Choroid plexus epithelial cell (primary cell): ENCODE measurements around the gene MAB21L4.

Experiments
- DNase-seq: peaks from one replicate; pipeline ENCODE4 v3.0.0-alpha.2; 2010; ENCODE audit warnings: low read depth
- H3K4me3 ChIP-seq: 2 replicates; pipeline ENCODE4 v1.5.1; 2011; ENCODE audit warnings: low read depth, mild to moderate bottlenecking, control low read depth, low read length, moderate library complexity
- TF ChIP-seq, protein P1 (sequence below): conservative IDR thresholded peaks from 2 replicates; pipeline ENCODE4 v1.5.1; 2011; ENCODE audit warnings: low read depth, mild to moderate bottlenecking, control low read depth, inconsistent platforms, low read length, moderate library complexity

Gene MAB21L4

DNA sequence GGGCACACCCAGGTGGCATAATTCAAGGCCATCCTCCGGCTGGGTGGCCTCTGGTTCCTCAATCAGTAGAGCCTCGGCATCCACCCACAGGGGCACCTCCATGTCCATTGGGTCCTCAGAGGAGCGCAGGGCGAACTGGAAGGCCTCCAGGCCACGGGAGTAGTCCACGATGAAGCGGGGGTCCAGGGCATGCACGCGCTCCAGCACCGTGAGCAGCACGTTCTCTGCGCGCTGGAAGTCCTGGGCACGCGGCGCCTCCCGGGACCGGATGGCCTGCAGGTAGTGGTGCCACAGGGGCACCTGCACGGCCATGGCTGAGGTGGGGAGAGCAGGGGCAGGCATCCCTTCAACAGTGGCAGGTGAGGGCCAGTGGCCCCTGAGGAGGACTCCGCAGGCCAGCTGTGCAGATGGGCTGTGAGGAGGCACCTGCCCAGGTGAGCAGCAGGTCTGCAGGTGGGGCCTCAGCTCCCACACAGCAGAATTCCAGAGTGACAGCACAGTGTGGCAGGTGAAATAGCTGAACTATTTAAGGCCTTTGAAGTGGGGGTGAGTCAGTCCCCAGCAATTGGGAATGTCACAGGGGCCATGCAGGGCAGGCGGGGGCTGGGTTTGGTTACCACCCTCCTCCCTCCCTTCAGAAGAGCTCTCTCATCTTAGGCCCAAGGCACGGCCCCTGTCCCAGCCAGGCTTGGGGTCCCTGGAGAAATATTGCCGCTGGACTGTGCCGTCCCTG, at the start of gene MAB21L4:
Gene MAB21L4 (minus strand): TSS at position 501 of the 733 bp plus-strand sequence. CDS start 159 bp downstream, at position 342.
- DNase-seq: no peak
- no peak within 1 kb of the TSS for H3K4me3 ChIP-seq
- TF ChIP-seq, protein P1, sequence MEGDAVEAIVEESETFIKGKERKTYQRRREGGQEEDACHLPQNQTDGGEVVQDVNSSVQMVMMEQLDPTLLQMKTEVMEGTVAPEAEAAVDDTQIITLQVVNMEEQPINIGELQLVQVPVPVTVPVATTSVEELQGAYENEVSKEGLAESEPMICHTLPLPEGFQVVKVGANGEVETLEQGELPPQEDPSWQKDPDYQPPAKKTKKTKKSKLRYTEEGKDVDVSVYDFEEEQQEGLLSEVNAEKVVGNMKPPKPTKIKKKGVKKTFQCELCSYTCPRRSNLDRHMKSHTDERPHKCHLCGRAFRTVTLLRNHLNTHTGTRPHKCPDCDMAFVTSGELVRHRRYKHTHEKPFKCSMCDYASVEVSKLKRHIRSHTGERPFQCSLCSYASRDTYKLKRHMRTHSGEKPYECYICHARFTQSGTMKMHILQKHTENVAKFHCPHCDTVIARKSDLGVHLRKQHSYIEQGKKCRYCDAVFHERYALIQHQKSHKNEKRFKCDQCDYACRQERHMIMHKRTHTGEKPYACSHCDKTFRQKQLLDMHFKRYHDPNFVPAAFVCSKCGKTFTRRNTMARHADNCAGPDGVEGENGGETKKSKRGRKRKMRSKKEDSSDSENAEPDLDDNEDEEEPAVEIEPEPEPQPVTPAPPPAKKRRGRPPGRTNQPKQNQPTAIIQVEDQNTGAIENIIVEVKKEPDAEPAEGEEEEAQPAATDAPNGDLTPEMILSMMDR: no peak

GRCh38 chr2:240936106-240936505, 40.1 kb upstream of the MAB21L4 start:
- TF ChIP-seq, protein P1: no peak
- DNase-seq: no peak
- no peak overlapping the region for H3K4me3 ChIP-seq

DNA sequence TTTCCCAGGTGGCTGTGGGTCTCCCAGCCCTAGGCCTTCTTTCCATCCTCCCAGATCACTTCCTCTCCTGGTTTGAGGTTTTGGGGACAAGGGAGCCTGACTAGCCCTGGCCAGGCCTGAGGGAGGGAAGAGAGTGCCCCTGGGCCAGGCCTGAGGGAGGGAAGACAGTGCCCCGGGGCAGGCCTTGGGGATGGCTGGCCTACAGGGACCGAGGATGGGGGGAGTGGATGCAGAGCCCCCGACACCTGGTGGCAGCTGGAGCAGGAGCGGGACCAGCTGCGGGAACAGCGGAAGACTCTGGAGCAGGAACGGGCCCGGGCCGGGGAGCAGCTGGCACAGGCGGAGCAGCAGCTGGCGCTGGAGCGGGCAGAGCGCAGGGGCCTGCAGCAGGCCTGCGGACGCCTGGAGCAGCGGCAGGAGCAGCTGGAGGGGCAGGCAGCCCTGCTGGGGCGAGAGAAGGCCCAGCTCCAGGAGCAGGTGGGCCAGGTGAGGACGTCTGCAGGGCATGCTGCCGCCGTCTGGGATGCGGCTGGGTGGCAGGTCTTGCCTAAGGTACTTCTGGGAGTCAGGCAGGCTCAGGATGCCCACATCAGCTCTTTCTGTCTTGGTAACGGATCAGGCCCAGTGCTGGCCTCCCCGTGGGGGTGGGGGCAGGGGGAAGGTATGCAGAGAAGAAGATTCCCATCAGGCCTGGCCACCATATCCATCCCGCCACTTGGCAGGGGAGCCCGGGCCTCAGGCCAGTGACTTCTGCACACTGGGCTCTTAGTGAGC, 39.3 kb upstream of the MAB21L4 start:
- no peak overlapping the region for H3K4me3 ChIP-seq
- TF ChIP-seq, protein P1: no peak
- no peak for DNase-seq

DNA sequence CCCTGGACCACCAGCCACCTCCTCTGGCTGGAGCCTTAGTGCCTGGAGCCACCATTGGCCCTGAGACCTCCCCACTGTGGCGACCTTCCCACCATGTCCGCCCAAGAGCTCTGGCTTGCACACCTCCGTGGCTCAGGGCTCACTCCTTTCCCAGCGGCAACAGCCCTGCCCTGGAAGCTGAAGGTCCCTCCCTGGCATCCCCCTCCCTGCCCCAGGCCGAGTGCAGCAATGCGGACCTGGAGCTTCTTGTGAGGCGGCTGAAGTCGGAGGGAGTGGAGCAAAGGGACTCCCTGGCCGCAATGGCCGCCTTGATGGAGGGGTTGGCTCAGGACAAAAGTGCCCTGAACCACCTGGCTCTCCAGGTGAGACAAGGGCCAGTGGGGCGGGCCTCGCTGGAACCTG, 38.7 kb upstream of the MAB21L4 start:
- no peak overlapping the region for H3K4me3 ChIP-seq
- DNase-seq: no peak
- TF ChIP-seq, protein P1: no peak

DNA sequence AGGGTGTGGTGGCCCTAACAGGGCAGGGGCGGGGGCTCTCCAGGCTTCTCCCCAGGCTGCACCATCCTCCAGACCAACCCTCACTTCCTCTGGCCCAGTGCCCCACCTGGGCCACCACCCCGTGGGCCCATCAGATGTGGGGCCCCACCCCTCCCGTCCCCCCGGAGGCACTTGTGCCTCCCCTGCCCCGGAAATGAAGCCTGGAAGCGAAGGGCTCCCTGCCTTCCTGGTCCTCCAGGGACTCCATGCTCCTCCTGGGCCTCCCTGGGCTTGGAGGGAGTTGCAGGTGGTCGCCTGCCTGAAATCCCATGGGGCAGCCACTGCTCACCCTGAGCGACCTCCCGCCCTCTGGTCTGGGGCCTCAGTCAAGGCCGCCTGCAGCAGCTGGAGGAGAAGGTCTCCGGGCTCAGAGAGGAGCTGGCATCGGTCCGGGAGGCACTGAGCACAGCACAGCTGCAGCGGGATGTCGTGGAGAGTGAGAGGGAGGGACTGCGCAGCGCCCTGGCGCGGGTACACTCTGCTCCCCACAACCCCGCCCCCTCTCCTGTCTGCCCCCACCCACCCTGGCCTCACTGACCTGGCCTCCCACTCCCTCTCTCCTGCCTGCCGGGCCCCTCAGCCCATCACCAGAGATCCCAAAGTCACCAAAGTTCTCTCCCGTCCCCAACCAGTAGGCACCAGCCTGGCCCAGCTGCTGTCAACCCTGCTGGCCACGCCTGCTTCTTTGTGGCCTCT, 38.2 kb upstream of the MAB21L4 start:
- no peak overlapping the region for H3K4me3 ChIP-seq
- TF ChIP-seq, protein P1: no peak
- DNase-seq: no peak

DNA sequence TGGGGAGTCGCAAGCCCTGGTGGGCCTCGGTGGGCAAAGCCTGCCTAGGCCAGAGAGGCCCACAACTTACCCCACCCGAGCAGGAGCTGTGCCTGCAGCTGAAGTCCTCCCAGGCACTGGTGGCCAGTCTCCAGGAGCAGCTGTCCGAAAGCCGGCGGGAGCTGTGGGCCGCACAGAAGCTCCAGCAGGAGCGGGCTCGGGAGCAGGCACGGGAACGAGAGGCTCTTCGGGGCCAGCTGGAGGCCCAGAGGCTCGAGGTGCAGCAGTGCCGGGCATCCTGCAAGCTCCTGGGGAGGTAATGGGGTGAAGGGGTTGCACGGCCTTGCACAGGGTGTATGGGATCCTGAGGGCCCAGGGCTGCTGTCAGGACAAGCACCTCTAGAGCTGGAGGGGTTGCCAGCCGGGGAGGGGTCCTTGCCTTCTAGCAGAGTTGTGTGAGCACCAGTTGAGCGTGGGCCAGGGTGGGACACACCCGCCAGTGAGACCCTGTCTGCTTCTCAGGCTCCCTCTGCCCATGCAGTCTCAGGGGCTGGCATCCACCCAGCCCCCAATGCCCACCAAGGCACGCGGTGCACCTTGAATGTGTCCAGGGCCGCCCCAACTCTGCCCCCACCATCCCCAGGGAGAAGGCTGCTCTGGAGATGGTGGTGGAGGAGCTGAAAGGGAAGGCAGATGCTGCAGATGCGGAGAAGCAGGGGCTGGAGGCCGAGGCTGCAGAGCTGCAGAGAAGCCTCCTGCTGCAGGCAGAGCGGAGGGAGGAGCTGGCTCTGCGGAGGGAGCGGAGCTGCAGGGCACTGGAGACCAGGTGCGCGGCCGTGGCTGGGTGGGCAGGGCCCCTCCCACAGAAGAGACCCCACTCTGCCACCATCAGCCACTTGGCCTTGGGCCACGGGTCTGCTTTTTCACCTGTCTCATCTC, 37.4 kb upstream of the MAB21L4 start:
- TF ChIP-seq, protein P1: no peak
- DNase-seq: no peak
- no peak overlapping the region for H3K4me3 ChIP-seq
